Measurements from ENCODE around the gene DOCK9. TPM values are rescaled to one million over a fixed set of nuclear protein-coding genes. Genes with fewer than 3 reads are reported as not detected.

Gene DOCK9
- total RNA-seq, 4 donors from 2014 or later = 121 to 240 (median 200) TPM

DNA sequence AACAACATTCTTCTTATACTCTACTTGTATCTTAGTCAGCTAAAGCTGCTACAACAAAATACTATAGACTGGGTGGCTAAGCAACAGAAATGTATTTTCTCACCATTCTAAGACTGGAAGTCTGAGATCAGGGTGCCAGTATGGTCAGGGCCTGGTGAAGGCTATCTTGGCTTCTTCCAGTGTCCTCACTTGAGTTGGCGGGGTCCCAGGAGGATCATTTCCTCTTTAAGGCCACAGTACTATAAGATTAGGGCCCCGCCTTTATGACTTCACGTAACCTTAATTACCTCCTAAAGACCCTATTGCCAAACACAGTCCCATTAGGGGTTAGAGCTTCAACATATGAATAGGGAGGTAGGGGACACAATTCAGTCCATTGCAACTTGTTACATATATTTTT is 30.7 kb upstream of the DOCK9 start:
- Histone ChIP-seq H3K9me3 (no peaks in the 10 kb centered on the region), H3K27ac (no peak overlapping the region), H3K4me3 (no peak overlapping the region), H3K36me3 (no peaks in the 10 kb centered on the region), H3K4me1 (peaks cover 34% of the 10 kb centered on the region), H3K27me3 (no peaks in the 10 kb centered on the region)
- DNase-seq (ENCODE audit: low spot score in 2 of 2) = no peak
- 76% methylated on average over 3 of the region's 3 CpGs for WGBS
- TF ChIP-seq CTCF (IDR thresholded peaks at IDR 0.05) (no peak), POLR2A (IDR thresholded peaks at IDR 0.05) (no peak), POLR2AphosphoS5 (IDR thresholded peaks at IDR 0.05) (no peak), EP300 (IDR thresholded peaks at IDR 0.05) (no peak)

DNA sequence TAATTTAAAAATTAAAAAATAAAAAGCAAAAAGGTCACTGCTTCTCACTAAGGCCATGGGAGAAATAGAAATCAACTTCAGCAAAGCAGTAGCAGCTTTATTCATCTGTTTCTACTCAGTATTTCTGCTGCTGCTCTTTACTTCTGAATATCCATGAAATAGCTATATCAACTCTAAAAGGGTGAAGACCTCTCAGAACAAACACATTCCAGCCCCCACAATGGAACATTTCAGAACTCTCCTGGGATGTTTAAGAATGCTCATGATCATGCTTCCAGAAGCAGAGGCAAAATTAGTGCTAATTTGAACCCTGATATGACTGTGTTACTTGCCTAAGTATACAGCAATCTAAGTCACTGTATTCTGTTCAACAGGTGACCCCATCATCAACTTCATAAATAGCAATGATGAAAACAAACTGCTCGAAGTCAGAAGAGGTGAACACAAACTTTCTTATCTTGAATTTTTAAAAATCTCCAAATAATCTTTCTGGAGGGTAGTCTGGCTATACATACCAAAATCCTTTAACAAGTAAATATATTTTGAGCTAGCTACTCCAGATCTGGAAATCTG is 29.6 kb upstream of the DOCK9 start:
- H3K27me3 ChIP-seq = no peaks in the 10 kb centered on the region
- H3K27ac ChIP-seq = no peak overlapping the region
- TF ChIP-seq EP300 (IDR thresholded peaks at IDR 0.05) = no peak
- no peak for TF ChIP-seq POLR2AphosphoS5 (IDR thresholded peaks at IDR 0.05)
- no peak for TF ChIP-seq POLR2A (IDR thresholded peaks at IDR 0.05)
- no peak for TF ChIP-seq CTCF (IDR thresholded peaks at IDR 0.05)
- no peaks in the 10 kb centered on the region for H3K36me3 ChIP-seq
- peaks cover 32% of the 10 kb centered on the region for H3K4me1 ChIP-seq
- H3K4me3 ChIP-seq = no peak overlapping the region
- 83% methylated on average over 1 of the region's 1 CpG for WGBS
- DNase-seq (ENCODE audit: low spot score in 2 of 2) = no peak
- H3K9me3 ChIP-seq = no peaks in the 10 kb centered on the region

DNA sequence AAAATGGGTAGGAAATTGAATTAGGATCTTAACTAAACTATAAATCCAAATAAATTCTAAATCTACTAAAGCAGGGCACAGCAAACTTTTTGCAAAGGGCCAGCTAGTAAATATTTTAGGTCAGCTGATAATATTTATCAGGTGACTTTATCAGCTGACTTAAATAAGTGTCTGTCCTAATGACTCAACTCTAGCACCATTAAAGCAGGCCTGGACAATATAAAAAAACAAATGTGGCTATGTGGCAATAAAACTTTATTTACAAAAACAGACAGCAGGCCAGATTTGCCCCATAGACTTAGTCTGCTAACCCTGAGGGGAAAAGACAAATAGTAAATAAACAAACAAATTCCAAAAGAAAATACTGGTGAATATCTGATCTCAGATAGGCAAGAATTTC is 27.7 kb upstream of the DOCK9 start:
- peaks cover 31% of the 10 kb centered on the region for H3K4me1 ChIP-seq
- TF ChIP-seq CTCF (IDR thresholded peaks at IDR 0.05) (no peak), EP300 (IDR thresholded peaks at IDR 0.05) (no peak), POLR2AphosphoS5 (IDR thresholded peaks at IDR 0.05) (no peak), POLR2A (IDR thresholded peaks at IDR 0.05) (no peak)
- no peaks in the 10 kb centered on the region for H3K36me3 ChIP-seq
- DNase-seq (ENCODE audit: low spot score in 2 of 2) = no peak
- no peak overlapping the region for H3K27ac ChIP-seq
- H3K4me3 ChIP-seq = no peak overlapping the region
- no peaks in the 10 kb centered on the region for H3K9me3 ChIP-seq
- no peaks in the 10 kb centered on the region for H3K27me3 ChIP-seq

- Histone ChIP-seq H3K27ac (no peak overlapping the region), H3K27me3 (no peaks in the 10 kb centered on the region), H3K4me3 (no peak overlapping the region), H3K36me3 (no peaks in the 10 kb centered on the region), H3K9me3 (no peaks in the 10 kb centered on the region), H3K4me1 (peaks cover 33% of the 10 kb centered on the region)
- TF ChIP-seq POLR2A (IDR thresholded peaks at IDR 0.05) (no peak), EP300 (IDR thresholded peaks at IDR 0.05) (no peak), CTCF (IDR thresholded peaks at IDR 0.05) (no peak), POLR2AphosphoS5 (IDR thresholded peaks at IDR 0.05) (no peak)
- 58% methylated on average over 3 of the region's 3 CpGs for WGBS
- DNase-seq (ENCODE audit: low spot score in 2 of 2) = no peak
Measured at GRCh38 chr13:99004978-99005377, 27.1 kb upstream of the DOCK9 start.

DNA sequence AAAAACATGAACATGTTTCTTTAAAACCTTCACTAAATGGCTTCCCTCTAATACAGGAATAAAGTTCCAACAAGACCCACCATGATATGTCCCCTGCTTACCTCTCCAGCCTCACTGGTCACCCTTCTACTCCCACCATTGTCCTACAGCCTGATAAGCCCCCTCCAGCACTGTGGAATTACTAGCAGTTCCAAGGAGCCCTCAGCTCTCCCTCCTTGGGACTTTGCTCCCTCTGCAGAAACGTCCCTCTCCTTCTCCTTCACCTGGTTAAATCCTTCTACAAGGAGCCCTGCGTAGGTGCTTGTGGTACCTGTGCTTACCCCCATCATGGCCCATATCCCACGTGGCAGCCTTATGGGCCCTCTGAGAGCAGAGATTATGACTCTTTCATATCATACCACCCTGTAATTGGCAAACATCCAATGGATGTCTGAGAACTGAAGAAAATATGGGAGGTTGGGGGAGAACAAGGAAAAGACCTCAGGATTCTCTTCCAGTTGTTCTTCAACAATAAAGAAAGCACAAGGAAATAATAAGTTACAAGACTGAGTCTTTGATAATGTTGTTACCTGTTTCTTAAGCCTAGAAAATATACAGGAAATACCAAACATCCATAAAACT is 26.1 kb upstream of the DOCK9 start:
- Histone ChIP-seq H3K9me3 (no peaks in the 10 kb centered on the region), H3K27me3 (no peaks in the 10 kb centered on the region), H3K4me1 (peaks cover 29% of the 10 kb centered on the region), H3K36me3 (no peaks in the 10 kb centered on the region), H3K27ac (no peak overlapping the region), H3K4me3 (no peak overlapping the region)
- 70% methylated on average over 3 of the region's 3 CpGs for whole genome bisulfite sequencing
- TF ChIP-seq POLR2A (IDR thresholded peaks at IDR 0.05) (no peak), POLR2AphosphoS5 (IDR thresholded peaks at IDR 0.05) (no peak), CTCF (IDR thresholded peaks at IDR 0.05) (no peak), EP300 (IDR thresholded peaks at IDR 0.05) (no peak)
- DNase-seq (ENCODE audit: low spot score in 2 of 2) = no peak

All from suprapubic skin (tissue), 4 donors.